Astrocyte of the spinal cord (primary cell): ENCODE measurements around the gene FALEC.
A peak's percentile ranks its signal among the peaks of the same experiment; 100 is the strongest.

Source experiments
- DNase-seq: peaks from one replicate; pipeline ENCODE4 v3.0.0; 2011; ENCODE audit warnings: low read depth, low spot score
- H3K4me3 ChIP-seq: 2 replicates; pipeline ENCODE4 v1.5.1; 2011; ENCODE audit warnings: low read depth, mild to moderate bottlenecking, low read length, moderate library complexity
- CTCF ChIP-seq: IDR thresholded peaks from 2 replicates; pipeline ENCODE4 v1.5.1; 2012; ENCODE audit warnings: low read depth, mild to moderate bottlenecking, low read length, inconsistent platforms
- in situ Hi-C: cut with HindIII; loops from 2 replicates; pipeline ENCODE4 v1.10.0; 2017; ENCODE audit warnings: low sequenced_read_pairs

FALEC gene

GRCh38 chr1:150536836-150537731 lies 21.5 kb downstream of the FALEC start:
- TF ChIP-seq CTCF: no peak
- in situ Hi-C loops: no loop called here
- no peak for DNase-seq
- no peak overlapping the region for H3K4me3 ChIP-seq

GRCh38 chr1:150537732-150538684 lies 22.5 kb downstream of the FALEC start:
- no peak overlapping the region for H3K4me3 ChIP-seq
- in situ Hi-C loops: no loop called here
- DNase-seq: peak; percentile 67
- no peak for TF ChIP-seq CTCF

GRCh38 chr1:150543500-150544143 lies 28.1 kb downstream of the FALEC start:
- TF ChIP-seq CTCF: no peak
- no peak for DNase-seq
- in situ Hi-C loops: no loop called here
- H3K4me3 ChIP-seq: no peak overlapping the region

- TF ChIP-seq CTCF: no peak
- no peak overlapping the region for H3K4me3 ChIP-seq
- no peak for DNase-seq
- in situ Hi-C loops: no loop called here
Measured at GRCh38 chr1:150544204-150544603, 28.7 kb downstream of the FALEC start.

GRCh38 chr1:150545486-150546032 lies 30.0 kb downstream of the FALEC start:
- H3K4me3 ChIP-seq: no peak overlapping the region
- no peak for DNase-seq
- in situ Hi-C loops: no loop called here
- TF ChIP-seq CTCF: no peak

- in situ Hi-C loops: no loop called here
- no peak overlapping the region for H3K4me3 ChIP-seq
- no peak for DNase-seq
- no peak for TF ChIP-seq CTCF
Measured at GRCh38 chr1:150546294-150546937, 30.9 kb downstream of the FALEC start.
